HG02642 (cell line): ENCODE results near the gene AP4M1.
A peak's percentile ranks its signal among the peaks of the same experiment; 100 is the strongest.

Experiments used
- ATAC-seq: cut with Tn5 transposase; IDR thresholded peaks from one replicate; pipeline ENCODE4 v1.9.1; 2021; ENCODE audit warnings: mild to moderate bottlenecking; ENCODE audit not compliant: unreplicated experiment, poor library complexity

The AP4M1 gene

GRCh38 chr7:100082978-100083377 lies 18.5 kb upstream of the AP4M1 start:
- ATAC-seq, result no peak

DNA sequence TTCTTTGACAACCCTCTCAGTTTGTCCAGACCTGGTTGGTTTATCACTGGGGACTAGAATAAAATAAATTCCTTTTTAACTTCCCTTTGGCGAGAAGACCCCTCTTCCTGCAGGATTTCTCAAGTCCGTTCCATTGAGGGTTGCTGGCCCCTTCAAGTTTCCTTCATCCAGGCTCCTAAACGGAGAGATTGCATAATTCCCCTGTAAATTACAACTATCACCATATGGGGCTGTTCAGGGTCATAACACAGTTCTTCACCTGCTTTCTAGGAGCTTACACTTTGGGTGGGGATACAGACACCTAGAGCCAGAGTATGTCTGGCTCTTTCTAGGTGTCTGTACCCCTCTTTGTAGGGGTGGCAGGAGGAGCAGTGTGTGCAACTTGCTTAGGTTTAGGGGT lies 15.9 kb upstream of the AP4M1 start:
- ATAC-seq, result no peak

- ATAC-seq, result no peak
Observed at GRCh38 chr7:100087055-100087750, 14.2 kb upstream of the AP4M1 start.

- ATAC-seq, result peak; percentile 5
Observed at GRCh38 chr7:100088095-100088620, 13.3 kb upstream of the AP4M1 start.

- ATAC-seq, result peak; percentile 72
Observed at GRCh38 chr7:100088621-100089457, 12.6 kb upstream of the AP4M1 start, which contains the start of gene COPS6. COPS6 (plus strand) TSS chr7:100088969; CDS start chr7:100088991, 22 bp downstream.

DNA sequence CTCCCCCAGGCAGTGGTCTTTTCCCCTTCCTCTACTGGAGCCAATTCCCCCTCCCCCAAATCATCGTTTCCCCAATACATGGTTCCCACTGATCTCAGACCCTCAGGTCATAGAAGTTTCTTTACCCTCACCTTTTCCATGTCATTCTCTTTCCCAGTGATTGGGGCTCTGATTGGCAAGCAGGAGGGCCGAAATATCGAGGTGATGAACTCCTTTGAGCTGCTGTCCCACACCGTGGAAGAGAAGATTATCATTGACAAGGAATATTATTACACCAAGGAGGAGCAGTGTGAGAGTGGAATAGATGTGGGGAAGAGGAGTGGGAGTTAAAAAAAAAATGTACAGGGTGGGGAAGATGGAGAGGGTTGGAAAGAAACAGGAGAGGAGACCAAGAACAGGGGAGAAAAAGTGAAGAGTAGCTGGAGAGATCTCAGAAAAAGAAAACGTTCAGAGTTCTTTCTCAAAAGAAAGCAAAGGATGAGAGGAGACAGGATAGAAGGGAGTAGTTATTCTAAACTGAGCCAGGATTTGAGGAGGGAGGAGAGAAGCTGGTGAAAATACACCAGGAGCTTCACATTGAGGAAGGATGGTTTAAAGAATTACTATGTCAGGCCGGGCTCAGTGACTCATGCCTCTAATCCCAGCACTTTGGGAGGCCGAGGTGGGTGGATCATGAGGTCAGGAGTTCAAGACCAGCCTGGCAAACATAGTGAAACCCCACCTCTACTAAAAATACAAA lies 11.8 kb upstream of the AP4M1 start:
- ATAC-seq, result no peak

GRCh38 chr7:100090527-100091410 lies 10.7 kb upstream of the AP4M1 start:
- ATAC-seq, result no peak

DNA sequence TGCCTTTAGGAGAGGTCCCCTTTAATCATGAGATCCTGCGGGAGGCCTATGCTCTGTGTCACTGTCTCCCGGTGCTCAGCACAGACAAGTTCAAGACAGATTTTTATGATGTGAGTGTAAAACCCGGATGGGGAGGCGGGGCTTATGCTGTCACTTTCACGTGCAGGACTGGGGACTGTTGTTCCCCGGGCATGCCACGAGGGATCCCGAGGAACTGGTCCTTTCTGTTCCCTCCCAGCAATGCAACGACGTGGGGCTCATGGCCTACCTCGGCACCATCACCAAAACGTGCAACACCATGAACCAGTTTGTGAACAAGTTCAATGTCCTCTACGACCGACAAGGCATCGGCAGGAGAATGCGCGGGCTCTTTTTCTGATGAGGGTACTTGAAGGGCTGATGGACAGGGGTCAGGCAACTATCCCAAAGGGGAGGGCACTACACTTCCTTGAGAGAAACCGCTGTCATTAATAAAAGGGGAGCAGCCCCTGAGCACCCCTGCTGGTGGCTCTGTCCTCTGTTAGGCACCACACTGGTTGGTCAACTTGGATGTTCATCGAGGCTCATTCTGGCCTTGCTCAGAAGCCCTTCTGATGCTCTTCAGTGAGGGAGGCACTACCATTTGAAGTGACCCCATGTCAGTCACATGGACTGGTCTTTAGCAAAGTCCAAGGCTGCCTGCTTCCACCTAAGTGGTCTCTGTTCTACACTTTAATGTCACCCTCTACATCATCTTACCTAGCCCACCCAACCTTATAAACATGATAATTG lies 9.8 kb upstream of the AP4M1 start:
- ATAC-seq, result no peak

GRCh38 chr7:100093054-100093453 lies 8.4 kb upstream of the AP4M1 start:
- no peak for ATAC-seq

DNA sequence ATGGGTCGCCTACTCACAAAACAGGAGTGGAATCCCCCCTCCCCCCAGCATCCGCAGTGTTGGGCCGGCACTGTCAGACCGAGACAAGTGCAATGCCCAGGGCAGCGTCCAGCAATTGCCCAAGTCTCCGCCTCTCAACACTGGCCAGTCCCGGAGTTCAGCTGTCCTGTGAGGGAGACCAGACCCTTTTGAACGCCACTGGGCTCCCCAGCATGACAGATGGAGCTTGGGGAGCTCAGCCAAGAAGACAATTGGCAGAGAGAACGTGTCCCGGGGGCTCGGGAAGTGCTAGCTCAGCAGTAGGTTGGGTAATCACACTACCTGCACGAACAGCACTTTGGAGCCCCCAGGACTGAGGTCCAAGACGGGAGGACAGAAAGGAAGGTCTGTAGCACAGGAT lies 7.9 kb upstream of the AP4M1 start:
- ATAC-seq, result no peak

DNA sequence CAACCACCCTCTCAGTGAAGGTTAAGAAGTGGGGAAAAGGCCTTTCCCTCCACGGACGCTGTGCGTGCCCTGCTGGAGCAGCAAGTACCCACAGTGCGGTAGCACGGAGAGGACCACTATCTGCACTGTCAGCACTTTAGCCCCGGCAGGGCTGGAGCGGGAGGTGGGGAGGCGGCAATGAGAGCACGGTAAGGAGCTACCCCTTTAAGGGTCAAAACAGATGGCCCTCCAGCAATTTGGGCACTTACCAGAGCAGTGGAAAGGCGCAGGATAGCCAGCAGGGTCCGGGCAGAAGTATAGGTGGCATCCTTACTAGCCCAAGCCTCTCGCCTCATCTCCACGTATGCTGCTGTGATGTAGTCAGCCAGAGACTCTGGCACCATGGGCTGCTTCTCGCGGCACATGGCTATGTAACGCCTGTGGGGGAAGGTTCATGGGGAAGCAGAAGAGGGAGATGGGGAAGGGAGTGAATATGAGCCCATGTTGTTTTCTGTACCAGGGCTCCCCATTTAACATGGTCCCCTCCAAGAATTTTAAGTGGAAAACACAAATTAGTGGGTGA lies 7.4 kb upstream of the AP4M1 start:
- ATAC-seq, result no peak

GRCh38 chr7:100095289-100095688 lies 6.2 kb upstream of the AP4M1 start:
- ATAC-seq, result no peak

- ATAC-seq, result no peak
Observed at GRCh38 chr7:100095704-100096103, 5.7 kb upstream of the AP4M1 start.

DNA sequence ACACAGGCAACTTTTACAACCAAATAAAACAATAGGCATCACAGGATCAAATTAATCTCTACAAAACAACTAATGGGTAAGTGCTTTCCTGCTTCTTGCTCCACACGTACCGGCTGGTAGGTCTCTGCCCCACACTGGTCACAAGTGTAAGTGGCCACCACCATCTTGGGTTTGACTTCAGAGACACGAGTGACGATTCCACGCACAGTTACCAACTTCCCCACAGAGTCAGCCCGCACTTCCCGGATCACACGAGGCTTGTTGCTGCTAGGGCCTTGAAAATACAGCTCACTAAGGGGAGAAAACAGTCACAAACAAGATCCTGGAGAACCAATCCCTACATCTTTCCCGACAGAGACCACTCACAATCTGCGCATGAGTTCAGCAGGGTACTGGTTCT lies 2.5 kb upstream of the AP4M1 start:
- ATAC-seq, result no peak

DNA sequence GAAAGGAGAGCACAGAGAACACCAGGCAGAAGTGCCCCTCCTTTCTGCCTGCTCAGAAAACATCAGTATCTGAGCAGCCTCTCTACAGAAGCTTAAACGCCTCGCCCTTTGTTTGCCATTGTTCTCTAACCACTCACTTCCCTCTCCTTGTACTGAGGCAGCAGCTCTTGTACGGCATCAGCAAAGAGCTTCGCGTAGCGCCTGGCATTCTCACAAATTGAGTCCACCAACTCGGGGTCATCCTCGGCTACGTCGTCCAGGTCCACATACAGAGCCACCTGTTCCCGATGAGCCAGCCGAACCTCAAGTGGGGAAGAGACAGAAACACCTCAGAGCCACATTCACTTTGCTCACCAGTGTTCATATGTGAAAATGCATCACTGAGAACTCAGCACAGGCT lies 2.0 kb upstream of the AP4M1 start:
- ATAC-seq, result no peak

- peak; percentile 73 for ATAC-seq
Observed at GRCh38 chr7:100100420-100101015, 925 bp upstream of the AP4M1 start.

DNA sequence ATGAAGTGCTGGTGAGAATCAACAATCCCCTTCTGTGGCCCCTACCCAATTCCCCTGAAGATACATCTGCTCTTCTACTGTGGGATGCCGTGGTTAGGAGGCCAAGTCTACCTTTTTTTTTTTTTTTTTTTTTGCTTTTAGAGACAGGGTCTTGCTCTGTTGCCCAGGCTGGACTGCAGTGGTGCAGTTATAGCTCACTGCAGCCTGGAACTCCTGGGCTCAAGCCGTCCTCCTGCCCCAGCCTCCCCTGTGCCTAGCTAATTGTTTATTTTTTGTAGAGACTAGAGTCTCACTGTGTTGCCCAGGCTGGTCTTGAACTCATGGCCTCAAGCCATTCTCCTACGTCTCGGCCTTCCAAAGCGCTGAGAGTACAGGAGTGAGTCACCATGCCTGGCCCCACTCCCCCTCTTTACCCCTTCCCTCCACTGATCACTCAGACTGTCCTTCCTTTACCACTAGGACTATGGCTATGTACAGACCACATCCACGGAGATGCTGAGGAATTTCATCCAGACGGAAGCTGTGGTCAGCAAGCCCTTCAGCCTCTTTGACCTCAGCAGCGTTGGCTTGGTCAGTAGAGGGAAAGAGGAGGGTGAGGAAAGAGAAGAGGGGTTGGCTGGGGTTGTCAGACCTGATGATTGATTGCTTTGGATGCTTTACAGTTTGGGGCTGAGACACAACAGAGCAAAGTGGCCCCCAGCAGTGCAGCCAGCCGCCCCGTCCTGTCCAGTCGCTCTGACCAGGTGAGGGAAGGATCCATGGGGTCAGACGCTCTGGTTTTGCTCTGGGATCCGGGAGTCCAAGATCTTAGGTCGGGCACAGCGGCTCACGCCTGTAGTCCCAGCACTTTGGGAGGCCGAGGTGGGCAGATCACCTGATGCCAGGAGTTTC lies 1.8 kb downstream of the AP4M1 start:
- no peak for ATAC-seq
